HEK293 (cell line): ENCODE results near the gene CPNE5.

Source experiments
- CTCF ChIP-seq: fragments of 450-650 bp; formaldehyde crosslinking; IDR thresholded peaks from 2 replicates; pipeline ENCODE4 v1.5.1; 2016; ENCODE audit warnings: missing biosample characterization, missing genetic modification characterization
- KLF8 ChIP-seq: fragments of 450-650 bp; formaldehyde crosslinking; IDR thresholded peaks from 2 replicates; pipeline ENCODE4 v1.5.1; 2016; ENCODE audit warnings: missing biosample characterization, missing genetic modification characterization
- REST ChIP-seq: fragments of 450-650 bp; formaldehyde crosslinking; IDR thresholded peaks from 2 replicates; pipeline ENCODE4 v1.5.1; 2016; ENCODE audit warnings: missing biosample characterization, missing genetic modification characterization
- YY1 ChIP-seq: fragments of 450-650 bp; formaldehyde crosslinking; IDR thresholded peaks from 2 replicates; pipeline ENCODE4 v1.5.1; 2018; ENCODE audit warnings: missing biosample characterization, missing genetic modification characterization
- ZBTB1 ChIP-seq: fragments of 450-650 bp; formaldehyde crosslinking; IDR thresholded peaks from 2 replicates; pipeline ENCODE4 v1.5.1; 2016; ENCODE audit warnings: missing biosample characterization, missing genetic modification characterization
- ZBTB11 ChIP-seq: fragments of 450-650 bp; formaldehyde crosslinking; conservative IDR thresholded peaks from 2 replicates; pipeline ENCODE4 v1.5.1; 2016; ENCODE audit warnings: low read depth, missing biosample characterization, missing genetic modification characterization
- ZNF114 ChIP-seq: fragments of 450-650 bp; formaldehyde crosslinking; IDR thresholded peaks from 2 replicates; pipeline ENCODE4 v1.5.0; 2017; ENCODE audit warnings: missing biosample characterization, missing genetic modification characterization
- ZNF175 ChIP-seq: fragments of 450-650 bp; formaldehyde crosslinking; IDR thresholded peaks from 2 replicates; pipeline ENCODE4 v1.5.1; 2016; ENCODE audit warnings: missing biosample characterization, missing genetic modification characterization
- ZNF274 ChIP-seq, 2 experiments: fragments of 200-500 bp in 1 of 2; fragments of 450-650 bp in 1 of 2; sonication (Bioruptor generic) in 1 of 2; formaldehyde crosslinking in 1 of 2; IDR thresholded peaks; 2 replicates each; pipeline versions ENCODE4 v1.5.1 to v1.6.1; 2014 to 2016; ENCODE audit warnings: borderline replicate concordance in 1 of 2, inconsistent platforms in 1 of 2, low read length in 1 of 2, missing biosample characterization in 1 of 2, missing genetic modification characterization in 1 of 2
- ZNF585B ChIP-seq: fragments of 450-650 bp; formaldehyde crosslinking; IDR thresholded peaks from 2 replicates; pipeline ENCODE4 v1.5.1; 2016; ENCODE audit warnings: missing biosample characterization, missing genetic modification characterization
- ZNF639 ChIP-seq: fragments of 450-650 bp; formaldehyde crosslinking; IDR thresholded peaks from 2 replicates; pipeline ENCODE4 v1.5.1; 2016; ENCODE audit warnings: missing biosample characterization, missing genetic modification characterization
- ZNF76 ChIP-seq: fragments of 450-650 bp; formaldehyde crosslinking; IDR thresholded peaks from 2 replicates; pipeline ENCODE4; 2016; ENCODE audit warnings: low read depth, missing biosample characterization, missing genetic modification characterization, borderline replicate concordance
- ZXDB ChIP-seq: fragments of 450-650 bp; formaldehyde crosslinking; IDR thresholded peaks from 2 replicates; pipeline ENCODE4 v1.5.1; 2016; ENCODE audit warnings: missing biosample characterization, missing genetic modification characterization

GRCh38 chr6:36885461-36886401 is 46.5 kb upstream of the CPNE5 start, which contains the start of gene C6orf89:
- TF ChIP-seq ZXDB (tag by site-specific recombination) (peak; percentile 94), ZNF639 (tag by site-specific recombination) (peak; percentile 84), ZBTB1 (no peak), ZBTB11 (peak; percentile 98), REST (tag by site-specific recombination) (peak; percentile 50; the same call in 1 of the 2 replicates), CTCF (tag by site-specific recombination) (peak; percentile 92), ZNF76 (tag by site-specific recombination) (peak; percentile 72), ZNF274 (IDR thresholded peaks at IDR 0.05; ENCODE audit: low read length) (no peak), ZNF274 (tag by site-specific recombination; IDR thresholded peaks at IDR 0.05; ENCODE audit: borderline replicate concordance) (no peak), ZNF114 (no peak), ZNF175 (no peak), KLF8 (peak; percentile 97), ZNF585B (tag by site-specific recombination) (no peak), YY1 (tag by site-specific recombination) (no peak)
